HG02571 (cell line): ENCODE results near the gene FNIP1.
A peak's percentile ranks its signal among the peaks of the same experiment; 100 is the strongest.
"Not testable (repeated sequence)": the region's sequence is repeated elsewhere in the genome, so short reads cannot be mapped to it uniquely, and the experiment has no call there.

Experiments
- ATAC-seq: cut with Tn5 transposase; IDR thresholded peaks from one replicate; pipeline ENCODE4 v1.9.1; 2021; ENCODE audit warnings: mild to moderate bottlenecking, moderate library complexity; ENCODE audit not compliant: unreplicated experiment

Gene FNIP1

DNA sequence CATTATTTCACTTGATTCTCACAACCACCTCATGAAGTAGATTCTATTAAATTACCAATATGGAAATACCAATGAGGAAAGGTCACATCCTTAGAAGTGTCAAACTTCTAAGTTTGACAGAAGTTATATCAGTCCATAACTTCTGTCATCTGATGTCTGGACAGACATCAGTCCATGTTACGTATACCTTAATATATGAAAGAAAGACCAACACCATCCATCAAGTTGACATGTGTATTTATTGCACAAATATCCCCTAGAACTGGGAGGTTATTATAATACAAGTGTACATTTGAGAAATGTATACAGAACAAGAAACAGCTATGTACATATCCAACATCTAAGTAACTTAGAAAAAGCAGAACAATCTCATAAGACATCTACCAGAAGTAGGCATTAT, 155.3 kb downstream of the FNIP1 start:
- no peak for ATAC-seq

- no peak for ATAC-seq
These were observed 156.6 kb downstream of the FNIP1 start for GRCh38 chr5:131640043-131640856.

GRCh38 chr5:131639148-131639547, 157.7 kb downstream of the FNIP1 start:
- ATAC-seq = no peak

- ATAC-seq = no peak
These were observed 159.1 kb downstream of the FNIP1 start for GRCh38 chr5:131637694-131638093.

DNA sequence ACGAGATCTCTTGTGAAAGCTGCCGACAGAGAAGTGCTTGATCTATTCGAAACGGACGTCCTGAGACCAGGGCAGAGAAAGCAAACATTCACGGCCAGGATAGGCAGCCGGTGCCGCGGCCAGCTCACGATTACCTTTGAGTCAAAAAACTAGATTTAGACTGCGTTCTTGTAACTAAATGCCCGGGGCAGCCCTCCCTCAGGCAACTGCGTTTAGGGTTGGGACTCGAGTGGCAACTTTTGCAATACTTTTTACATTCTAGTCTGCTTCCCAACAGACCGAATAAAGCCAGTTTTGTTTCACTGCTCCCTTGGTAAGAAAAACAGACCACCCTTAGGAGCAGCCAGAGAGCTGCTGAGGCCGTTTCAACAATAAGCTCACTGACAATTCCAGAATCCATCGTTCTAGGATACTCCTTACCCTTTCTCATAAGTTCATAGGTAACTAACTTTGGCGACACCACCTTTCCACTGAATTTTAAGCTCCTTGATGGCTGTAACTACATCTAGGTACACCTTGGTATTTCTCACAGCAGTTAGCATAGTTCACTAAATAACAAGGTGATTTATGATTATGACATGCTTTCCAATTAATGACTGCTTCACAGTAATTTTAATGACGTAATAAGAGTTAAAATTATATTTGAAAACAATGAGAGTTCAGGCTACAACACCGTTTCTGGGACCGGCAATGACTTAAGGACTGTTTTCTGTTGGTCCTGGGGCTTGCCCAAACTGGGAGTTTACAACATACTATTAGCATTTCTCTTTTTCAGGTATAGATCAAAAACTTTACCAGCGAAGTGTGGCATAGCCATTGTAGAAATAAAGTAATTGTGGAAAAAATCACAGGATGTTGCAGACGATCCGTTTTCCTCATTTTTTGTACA, 160.9 kb downstream of the FNIP1 start:
- ATAC-seq = no peak

DNA sequence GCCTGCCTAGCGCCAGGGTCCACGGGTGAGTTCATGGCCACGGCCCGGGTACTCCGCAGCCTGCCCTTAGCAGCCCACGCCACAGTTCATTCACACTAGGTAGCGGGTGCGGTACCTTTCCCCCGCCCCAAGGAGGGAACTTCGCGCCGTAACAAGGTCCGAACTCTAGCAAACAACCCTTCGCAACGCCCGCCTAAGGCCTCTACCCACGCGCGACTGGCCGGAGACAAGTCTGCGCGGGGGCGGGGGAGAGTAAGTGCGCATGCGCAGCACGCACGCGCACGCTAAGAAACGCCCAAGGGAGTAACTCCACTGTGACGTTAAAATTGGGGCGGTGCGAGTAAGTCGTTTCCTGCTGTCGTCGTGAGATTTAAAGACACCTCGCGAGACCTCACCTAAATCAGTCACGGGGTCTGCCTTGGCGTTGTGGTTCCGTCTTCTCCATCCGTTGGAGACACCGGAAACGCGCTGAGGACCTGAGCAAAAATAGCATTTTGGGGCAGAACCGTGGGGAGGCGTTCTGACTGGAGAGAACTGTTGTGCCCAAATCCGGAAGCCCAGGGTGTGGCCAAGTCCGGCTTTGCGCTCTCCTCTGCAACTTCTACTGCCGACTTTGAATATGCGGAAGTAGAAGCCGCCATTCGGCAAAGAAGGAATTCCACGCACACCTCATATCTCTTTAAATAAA, 161.7 kb downstream of the FNIP1 start, which contains the start of gene RAPGEF6:
Gene RAPGEF6 (minus strand): TSS at position 234 of the 688 bp plus-strand sequence. CDS start 199 bp downstream, at position 35.
- peak; percentile 90 for ATAC-seq

GRCh38 chr5:131634666-131634995, 162.2 kb downstream of the FNIP1 start:
- peak; percentile 15 for ATAC-seq

GRCh38 chr5:131634238-131634637, 162.6 kb downstream of the FNIP1 start:
- no peak for ATAC-seq

DNA sequence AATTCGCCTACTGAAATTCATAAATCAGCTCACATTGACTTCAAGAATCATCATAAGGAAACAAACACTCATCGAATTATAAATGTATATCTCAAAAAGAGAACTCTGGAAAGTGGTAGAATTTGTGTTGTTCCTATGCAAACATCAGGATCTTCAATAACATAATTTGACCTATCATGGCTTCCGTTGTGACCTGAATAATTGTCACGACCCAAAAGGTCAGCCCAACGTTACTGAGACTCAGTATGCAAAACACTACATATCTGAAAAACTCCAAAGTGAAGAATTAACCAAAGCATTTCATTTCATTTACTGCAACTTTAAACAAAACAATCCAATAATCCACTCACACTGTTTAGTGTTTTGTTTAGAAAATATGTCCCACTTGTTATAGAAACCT, 163.0 kb downstream of the FNIP1 start:
- ATAC-seq = no peak

DNA sequence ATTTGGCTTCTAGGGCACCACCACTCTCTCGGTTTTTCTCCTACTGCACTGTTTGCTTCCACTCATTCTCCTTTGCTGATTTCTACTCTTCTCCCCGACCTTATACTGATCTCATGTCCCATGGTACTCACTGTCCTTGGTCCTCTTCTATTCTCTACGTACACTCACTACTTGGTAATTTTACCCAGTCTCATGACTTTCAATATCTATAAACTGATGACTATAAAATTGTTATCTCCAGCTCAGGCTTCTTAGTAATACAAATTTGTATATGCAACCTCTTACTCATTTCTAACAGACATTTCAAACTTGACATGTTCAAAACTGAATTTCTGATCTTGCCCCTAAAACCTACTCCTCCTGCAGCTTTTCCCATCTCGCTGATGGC, 165.9 kb downstream of the FNIP1 start:
- ATAC-seq = no peak

DNA sequence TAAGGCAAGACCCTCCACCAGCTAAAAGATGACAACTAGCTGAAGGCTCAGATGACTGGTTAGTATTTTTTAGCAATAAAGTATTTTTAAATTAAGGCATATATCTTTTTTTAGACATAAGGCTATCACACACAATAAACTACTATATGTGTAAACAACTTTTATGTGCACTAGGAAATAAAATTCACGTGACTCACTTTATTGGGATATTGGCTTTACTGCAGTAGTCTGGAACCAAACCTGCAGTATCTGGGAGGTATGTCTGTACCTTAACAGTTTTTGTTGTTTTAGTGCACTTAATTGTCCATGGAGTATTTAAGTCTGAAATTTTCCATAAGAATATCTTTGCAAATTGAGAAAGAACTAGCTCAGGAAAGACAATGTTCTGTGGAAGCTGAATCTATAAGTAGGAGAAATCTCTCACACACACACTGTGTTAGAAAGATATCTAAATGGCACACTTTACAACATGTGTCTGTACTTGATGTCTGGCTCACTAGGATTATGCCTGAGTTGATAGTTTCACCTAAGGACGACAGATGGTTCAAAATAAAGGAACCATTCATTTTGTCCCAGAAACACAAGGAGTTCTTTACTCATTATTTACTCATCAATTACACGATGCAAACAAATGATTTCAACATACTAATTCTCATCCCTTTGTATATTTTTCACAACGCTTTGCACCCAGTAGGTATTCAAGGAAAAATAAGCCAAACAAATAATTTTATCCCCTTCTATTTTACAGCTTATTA, 166.4 kb downstream of the FNIP1 start:
- ATAC-seq = no peak

DNA sequence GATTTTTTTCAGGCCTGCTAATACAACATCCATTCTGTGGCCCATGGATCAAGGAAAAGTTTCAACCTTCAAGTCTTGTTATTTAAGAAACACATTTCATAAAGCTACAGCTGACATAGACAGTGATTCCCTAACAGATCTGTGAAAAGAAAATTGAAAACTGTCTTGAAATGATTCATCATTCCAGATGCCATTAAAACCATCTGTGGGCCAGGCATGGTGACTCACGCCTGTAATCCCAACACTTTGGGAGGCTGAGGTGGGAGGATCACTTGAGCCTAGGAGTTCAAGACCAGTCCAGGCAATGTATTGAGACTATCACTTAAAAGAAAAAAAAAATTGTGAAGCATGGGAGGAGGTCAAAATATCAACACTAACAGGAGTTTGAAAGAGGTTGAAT, 167.8 kb downstream of the FNIP1 start:
- no peak for ATAC-seq

DNA sequence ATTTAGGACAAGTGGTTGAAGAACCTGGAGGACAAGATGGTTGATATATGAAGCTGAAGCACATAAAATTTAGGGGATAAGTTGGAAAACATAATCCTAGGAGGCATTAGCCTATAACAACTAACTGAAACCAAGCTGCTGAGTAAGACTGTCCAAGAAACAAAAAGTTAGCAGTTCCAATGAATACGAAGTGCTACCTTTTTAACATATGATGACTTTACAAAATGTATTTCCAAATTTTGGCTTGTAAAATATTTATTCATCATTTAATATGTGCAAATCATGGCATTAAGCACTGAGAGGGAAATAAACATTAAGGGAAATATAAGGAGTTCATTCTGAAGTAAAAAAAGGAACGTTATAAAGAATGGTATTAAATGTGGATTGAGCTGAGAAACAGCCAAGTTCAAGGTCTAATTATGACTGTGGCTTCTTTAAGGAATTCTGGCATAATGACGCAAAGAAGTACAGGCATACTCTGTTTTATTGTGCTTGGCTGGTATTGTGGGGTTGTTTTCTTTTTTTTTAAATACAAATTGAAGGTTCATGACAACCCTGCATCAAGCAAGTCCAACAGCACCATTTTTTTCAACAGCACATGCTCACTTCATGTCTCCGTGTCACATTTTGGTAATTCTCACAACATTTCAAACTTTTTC, 169.5 kb downstream of the FNIP1 start:
- ATAC-seq = no peak

- no peak for ATAC-seq
These were observed 174.2 kb downstream of the FNIP1 start for GRCh38 chr5:131622633-131623032.

GRCh38 chr5:131621164-131621563, 175.7 kb downstream of the FNIP1 start:
- not testable (repeated sequence) for ATAC-seq

DNA sequence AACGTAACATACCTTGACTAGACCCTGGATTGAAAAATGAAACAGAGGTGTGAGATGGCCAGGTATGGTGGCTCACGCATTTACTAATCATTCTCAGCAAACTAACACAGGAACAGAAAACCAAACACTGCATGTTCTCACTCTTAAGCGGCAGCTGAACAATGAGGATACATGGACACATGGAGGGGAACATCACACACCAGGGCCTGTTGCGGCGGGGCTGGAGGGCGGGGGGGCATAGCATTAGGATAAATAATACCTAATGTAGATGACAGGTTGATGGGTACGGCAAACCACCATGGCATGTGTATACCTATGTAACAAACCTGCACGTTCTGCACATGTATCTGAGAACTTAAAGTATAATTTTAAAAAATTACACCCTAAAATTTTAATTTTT, 177.7 kb downstream of the FNIP1 start:
- ATAC-seq = no peak

- ATAC-seq = no peak
These were observed 179.5 kb downstream of the FNIP1 start for GRCh38 chr5:131617140-131617822.

DNA sequence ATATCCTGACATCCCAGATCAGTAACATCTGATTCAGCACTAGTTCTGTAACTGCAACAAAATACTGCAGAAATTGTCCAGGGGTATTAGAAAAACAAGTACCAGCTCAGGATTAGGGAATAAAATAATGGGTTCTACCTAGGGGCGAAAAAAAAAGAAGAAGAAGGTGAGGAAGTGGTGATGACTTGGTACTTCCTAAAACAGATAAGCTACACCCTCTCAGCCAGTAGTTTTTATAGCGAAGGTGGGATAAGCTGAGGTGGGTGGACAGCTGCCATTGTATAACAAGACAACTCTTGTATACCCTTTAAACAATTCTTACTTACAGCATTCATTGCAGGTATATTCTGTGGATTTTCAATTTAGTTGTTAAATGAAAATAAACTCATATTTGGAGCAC, 180.9 kb downstream of the FNIP1 start:
- no peak for ATAC-seq

- ATAC-seq = no peak
These were observed 183.4 kb downstream of the FNIP1 start for GRCh38 chr5:131613423-131613822.

DNA sequence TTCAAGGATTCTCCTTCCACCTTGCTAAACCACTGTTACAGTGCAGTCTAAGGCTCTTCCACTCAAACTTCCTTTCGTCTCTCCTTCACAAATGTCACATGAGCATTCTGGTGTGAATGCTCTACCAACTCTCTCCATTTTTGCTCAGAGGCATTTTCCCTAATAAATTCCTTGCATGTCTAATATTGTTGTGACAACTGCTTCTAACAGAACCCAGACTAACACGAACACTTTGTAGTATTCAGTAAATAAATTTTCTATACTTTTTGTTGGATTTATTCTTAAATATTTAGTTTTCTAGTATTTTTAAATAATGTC, 185.8 kb downstream of the FNIP1 start:
- no peak for ATAC-seq
